A204.1 (cell line): ENCODE measurements around the gene SLC17A8.
A peak's percentile ranks its signal among the peaks of the same experiment; 100 is the strongest.
"Not testable (repeated sequence)": the region's sequence is repeated elsewhere in the genome, so short reads cannot be mapped to it uniquely, and the experiment has no call there.

ENCODE experiments used
- FAIRE-seq: peaks from 2 replicates; lab custom pipeline; 2012; peaks lifted over from hg19 to GRCh38; lab: Jason Lieb, UNC

Gene SLC17A8

GRCh38 chr12:100356644-100357223 is at the start of gene SLC17A8:
Gene SLC17A8, plus strand, starts transcription at chr12:100357074. Its CDS starts 318 bp downstream, at chr12:100357392.
- FAIRE-seq = no peak

GRCh38 chr12:100308138-100308537 is 48.7 kb upstream of the SLC17A8 start:
- FAIRE-seq = not testable (repeated sequence)

- no peak for FAIRE-seq
These were observed 45.6 kb upstream of the SLC17A8 start for GRCh38 chr12:100311317-100311716.

GRCh38 chr12:100317371-100317770 is 39.5 kb upstream of the SLC17A8 start:
- no peak for FAIRE-seq

- no peak for FAIRE-seq
These were observed 32.4 kb upstream of the SLC17A8 start for GRCh38 chr12:100324498-100324897.

GRCh38 chr12:100326208-100326607 is 30.7 kb upstream of the SLC17A8 start:
- FAIRE-seq = no peak

GRCh38 chr12:100329800-100330199 is 27.1 kb upstream of the SLC17A8 start:
- FAIRE-seq = no peak

GRCh38 chr12:100331871-100332270 is 25.0 kb upstream of the SLC17A8 start:
- FAIRE-seq = no peak

GRCh38 chr12:100332852-100333251 is 24.0 kb upstream of the SLC17A8 start:
- FAIRE-seq = no peak

- no peak for FAIRE-seq
These were observed 19.6 kb upstream of the SLC17A8 start for GRCh38 chr12:100337299-100337698.

- no peak for FAIRE-seq
These were observed 19.1 kb upstream of the SLC17A8 start for GRCh38 chr12:100337727-100338126.

- no peak for FAIRE-seq
These were observed 17.8 kb upstream of the SLC17A8 start for GRCh38 chr12:100339071-100339470.

- not testable (repeated sequence) for FAIRE-seq
These were observed 14.0 kb upstream of the SLC17A8 start for GRCh38 chr12:100342897-100343296.

GRCh38 chr12:100344351-100344750 is 12.5 kb upstream of the SLC17A8 start:
- not testable (repeated sequence) for FAIRE-seq

- no peak for FAIRE-seq
These were observed 11.7 kb upstream of the SLC17A8 start for GRCh38 chr12:100345020-100345767.

GRCh38 chr12:100346660-100347059 is 10.2 kb upstream of the SLC17A8 start:
- FAIRE-seq = no peak

- peak; percentile 94 for FAIRE-seq
These were observed 8.0 kb upstream of the SLC17A8 start for GRCh38 chr12:100348657-100349454.

GRCh38 chr12:100359248-100359647 is 2.4 kb downstream of the SLC17A8 start:
- FAIRE-seq = no peak

GRCh38 chr12:100359822-100360221 is 2.9 kb downstream of the SLC17A8 start:
- FAIRE-seq = no peak

- no peak for FAIRE-seq
These were observed 3.6 kb downstream of the SLC17A8 start for GRCh38 chr12:100360450-100360849.

- no peak for FAIRE-seq
These were observed 7.5 kb downstream of the SLC17A8 start for GRCh38 chr12:100364324-100364723.

- no peak for FAIRE-seq
These were observed 8.5 kb downstream of the SLC17A8 start for GRCh38 chr12:100365411-100365810.

- FAIRE-seq = no peak
These were observed 11.2 kb downstream of the SLC17A8 start for GRCh38 chr12:100368066-100368465.
